ENCODE measurements around the gene SPIN3. TPM values are rescaled to one million over a fixed set of nuclear protein-coding genes. Genes with fewer than 3 reads are reported as not detected.
"Not testable (repeated sequence)": the region's sequence is repeated elsewhere in the genome, so short reads cannot be mapped to it uniquely, and the experiment has no call there.

Gene SPIN3
- 1 to 10 TPM; 5.6 to 7.1 TPM for total RNA-seq
- 3.2 TPM for polyA plus RNA-seq

- Mint-ChIP-seq H3K27me3 (peaks cover 0 to 3% of the 10 kb centered on the region in 2 donors), H3K4me1 (peaks cover 11 to 56% (median 46%) of the 10 kb centered on the region in 3 donors), H3K4me3 (peak within 1 kb of the TSS; percentile 87 to 94 (median 88)), H3K27ac (peak within 1 kb of the TSS; percentile 24 to 92 (median 88)), H3K9me3 (no peaks in the 10 kb centered on the region), H3K36me3 (peaks cover 0 to 3% (median 0%) of the 10 kb centered on the region in 3 donors)
- DNase-seq = peak in 4 of 5 donors; percentile 35 to 67 (median 44)
- Histone ChIP-seq H3K4me3 (ENCODE audit: low read length) (peak within 1 kb of the TSS; percentile 41), H3K27me3 (ENCODE audit: insufficient read depth, low read length, poor library complexity, severe bottlenecking) (no peaks in the 10 kb centered on the region), H3K9me3 (ENCODE audit: low read length) (no peaks in the 10 kb centered on the region), H3K36me3 (ENCODE audit: insufficient read depth, low read length) (no peaks in the 10 kb centered on the region), H3K27ac (ENCODE audit: low read depth, low read length) (peak within 1 kb of the TSS; percentile 24), H3K4me1 (ENCODE audit: insufficient read depth, low read length) (no peaks in the 10 kb centered on the region)
- CTCF ChIA-PET = interaction anchor here (1.1 to 1.7 kb wide), 2 partner anchors 8 to 17 kb away, joined by 4 read pairs; no protein-coding TSS in a partner anchor
- POLR2A ChIA-PET = no interaction called here
These were observed at the start of gene SPIN3 for GRCh38 chrX:56995271-56995994. Gene SPIN3, minus strand, starts transcription at chrX:56995541. Its CDS starts 594 bp downstream, at chrX:56994947.

GRCh38 chrX:57044245-57044644 lies 48.9 kb upstream of the SPIN3 start:
- Mint-ChIP-seq H3K27ac (no peak overlapping the region), H3K36me3 (no peaks in the 10 kb centered on the region), H3K4me3 (no peak overlapping the region), H3K9me3 (no peaks in the 10 kb centered on the region), H3K4me1 (no peaks in the 10 kb centered on the region), H3K27me3 (peaks cover 18 to 23% of the 10 kb centered on the region in 2 donors)
- Histone ChIP-seq H3K4me3 (ENCODE audit: low read length) (no peak overlapping the region), H3K27ac (ENCODE audit: low read depth, low read length) (no peak overlapping the region), H3K9me3 (ENCODE audit: low read length) (no peaks in the 10 kb centered on the region), H3K4me1 (ENCODE audit: insufficient read depth, low read length) (no peaks in the 10 kb centered on the region), H3K36me3 (ENCODE audit: insufficient read depth, low read length) (no peaks in the 10 kb centered on the region), H3K27me3 (ENCODE audit: insufficient read depth, low read length, poor library complexity, severe bottlenecking) (no peaks in the 10 kb centered on the region)
- ChIA-PET POLR2A (no interaction called here), CTCF (no interaction called here)
- no peak for DNase-seq

- CTCF ChIA-PET, H3K9me3 Mint-ChIP-seq: not testable (repeated sequence)
These were observed 41.9 kb upstream of the SPIN3 start for GRCh38 chrX:57037265-57037664.

GRCh38 chrX:56994375-56995270 lies 718 bp downstream of the SPIN3 start:
- Histone ChIP-seq H3K4me1 (ENCODE audit: insufficient read depth, low read length) (no peaks in the 10 kb centered on the region), H3K27me3 (ENCODE audit: insufficient read depth, low read length, poor library complexity, severe bottlenecking) (no peaks in the 10 kb centered on the region), H3K4me3 (ENCODE audit: low read length) (peak overlapping the region; percentile 41), H3K36me3 (ENCODE audit: insufficient read depth, low read length) (no peaks in the 10 kb centered on the region), H3K27ac (ENCODE audit: low read depth, low read length) (peak overlapping the region; percentile 24), H3K9me3 (ENCODE audit: low read length) (no peaks in the 10 kb centered on the region)
- CTCF ChIA-PET = interaction anchor here (1.1 to 1.7 kb wide), 2 partner anchors 8 to 17 kb away, joined by 4 read pairs; no protein-coding TSS in a partner anchor
- Mint-ChIP-seq H3K4me1 (peaks cover 11 to 56% (median 46%) of the 10 kb centered on the region in 3 donors), H3K36me3 (peaks cover 0 to 3% (median 0%) of the 10 kb centered on the region in 3 donors), H3K27ac (peak overlapping the region in 7 of 8 donors; percentile 5 to 92 (median 80)), H3K9me3 (no peaks in the 10 kb centered on the region), H3K4me3 (peak overlapping the region; percentile 87 to 94 (median 88)), H3K27me3 (peaks cover 0 to 3% of the 10 kb centered on the region in 2 donors)
- DNase-seq = no peak
- POLR2A ChIA-PET = no interaction called here

More at GRCh38 chrX:57037265-57037664, 41.9 kb upstream of the SPIN3 start:
- peaks cover 17 to 24% of the 10 kb centered on the region in 2 donors for H3K27me3 Mint-ChIP-seq
- POLR2A ChIA-PET; H3K4me3 Mint-ChIP-seq; DNase-seq; H3K9me3 ChIP-seq (ENCODE audit: low read length); H3K4me1 ChIP-seq (ENCODE audit: insufficient read depth, low read length); H3K27me3 ChIP-seq (ENCODE audit: insufficient read depth, low read length, poor library complexity, severe bottlenecking); H3K36me3 ChIP-seq (ENCODE audit: insufficient read depth, low read length); H3K4me1 Mint-ChIP-seq; H3K36me3 Mint-ChIP-seq; H3K4me3 ChIP-seq (ENCODE audit: low read length); H3K27ac ChIP-seq (ENCODE audit: low read depth, low read length); H3K27ac Mint-ChIP-seq: not testable (repeated sequence)

DNA sequence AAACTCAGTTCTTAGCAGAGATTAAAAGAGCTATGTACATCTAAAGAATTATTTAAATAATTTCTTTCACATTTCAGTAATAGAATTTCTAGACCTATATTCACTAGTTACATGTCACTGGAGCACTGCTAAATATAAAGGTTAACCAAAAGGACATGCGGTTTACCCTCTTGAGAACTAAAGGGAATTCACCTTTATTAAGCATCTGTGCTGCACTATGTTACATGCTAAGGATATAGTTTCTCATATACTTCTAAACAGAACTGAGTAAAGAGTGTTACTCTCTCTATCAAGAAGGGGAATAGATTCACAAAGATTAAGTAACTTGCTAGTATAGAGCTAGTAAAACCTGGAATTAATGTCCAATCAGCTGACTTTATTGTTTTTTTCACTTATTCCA lies 7.6 kb downstream of the SPIN3 start:
- Histone ChIP-seq H3K4me3 (ENCODE audit: low read length) (no peak overlapping the region), H3K27me3 (ENCODE audit: insufficient read depth, low read length, poor library complexity, severe bottlenecking) (no peaks in the 10 kb centered on the region), H3K27ac (ENCODE audit: low read depth, low read length) (no peak overlapping the region), H3K9me3 (ENCODE audit: low read length) (no peaks in the 10 kb centered on the region), H3K36me3 (ENCODE audit: insufficient read depth, low read length) (no peaks in the 10 kb centered on the region), H3K4me1 (ENCODE audit: insufficient read depth, low read length) (no peaks in the 10 kb centered on the region)
- POLR2A ChIA-PET = no interaction called here
- no peak for DNase-seq
- Mint-ChIP-seq H3K27ac (no peak overlapping the region), H3K9me3 (no peaks in the 10 kb centered on the region), H3K27me3 (no peaks in the 10 kb centered on the region), H3K4me3 (no peak overlapping the region), H3K36me3 (peaks cover 0 to 20% (median 2%) of the 10 kb centered on the region in 3 donors), H3K4me1 (peaks cover 11 to 32% (median 24%) of the 10 kb centered on the region in 3 donors)
- CTCF ChIA-PET = interaction anchor here (1.9 kb wide), 1 partner anchor 8 kb away, joined by 4 read pairs; the partner anchor contains the start of gene SPIN3

GRCh38 chrX:56986138-56986537 lies 9.2 kb downstream of the SPIN3 start:
- ChIA-PET POLR2A (no interaction called here), CTCF (interaction anchor here (1.9 kb wide), 1 partner anchor 10 kb away, joined by 4 read pairs; the partner anchor contains the start of gene SPIN3)
- Mint-ChIP-seq H3K27me3 (no peaks in the 10 kb centered on the region), H3K9me3 (no peaks in the 10 kb centered on the region), H3K27ac (no peak overlapping the region), H3K4me1 (peaks cover 9 to 16% (median 14%) of the 10 kb centered on the region in 3 donors), H3K36me3 (peaks cover 0 to 26% (median 2%) of the 10 kb centered on the region in 3 donors), H3K4me3 (no peak overlapping the region)
- Histone ChIP-seq H3K27ac (ENCODE audit: low read depth, low read length) (no peak overlapping the region), H3K36me3 (ENCODE audit: insufficient read depth, low read length) (no peaks in the 10 kb centered on the region), H3K9me3 (ENCODE audit: low read length) (no peaks in the 10 kb centered on the region), H3K27me3 (ENCODE audit: insufficient read depth, low read length, poor library complexity, severe bottlenecking) (no peaks in the 10 kb centered on the region), H3K4me3 (ENCODE audit: low read length) (no peak overlapping the region), H3K4me1 (ENCODE audit: insufficient read depth, low read length) (no peaks in the 10 kb centered on the region)
- DNase-seq = no peak

GRCh38 chrX:56978172-56978571 lies 17.2 kb downstream of the SPIN3 start:
- CTCF ChIA-PET = interaction anchor here (0.8 to 2.4 kb wide), 9 partner anchors 8 to 696 kb away, joined by 3 to 16 read pairs (median 3); partner anchors contain the start of gene NBDY
- Mint-ChIP-seq H3K4me3 (no peak overlapping the region), H3K27me3 (peaks cover 0 to 1% of the 10 kb centered on the region in 2 donors), H3K9me3 (no peaks in the 10 kb centered on the region), H3K27ac (peak overlapping the region in 1 of 8 donors; percentile 43), H3K4me1 (peaks cover 0 to 6% (median 4%) of the 10 kb centered on the region in 3 donors), H3K36me3 (peaks cover 0 to 30% (median 0%) of the 10 kb centered on the region in 3 donors)
- H3K4me1 ChIP-seq (ENCODE audit: insufficient read depth, low read length) = no peaks in the 10 kb centered on the region
- H3K27ac ChIP-seq (ENCODE audit: low read depth, low read length) = no peak overlapping the region
- H3K27me3 ChIP-seq (ENCODE audit: insufficient read depth, low read length, poor library complexity, severe bottlenecking) = no peaks in the 10 kb centered on the region
- no peaks in the 10 kb centered on the region for H3K36me3 ChIP-seq (ENCODE audit: insufficient read depth, low read length)
- peak in 3 of 5 donors; percentile 45 to 57 (median 55) for DNase-seq
- H3K4me3 ChIP-seq (ENCODE audit: low read length) = no peak overlapping the region
- POLR2A ChIA-PET = interaction anchor here (0.9 kb wide), 1 partner anchor 213 kb away, joined by 3 read pairs; no protein-coding TSS in a partner anchor
- H3K9me3 ChIP-seq (ENCODE audit: low read length) = no peaks in the 10 kb centered on the region
